ENCODE results near the gene SIL1. TPM values are rescaled to one million over a fixed set of nuclear protein-coding genes. Genes with fewer than 3 reads are reported as not detected.

The SIL1 gene
- total RNA-seq, 1 donor from 2014 or later: 76.7 TPM

DNA sequence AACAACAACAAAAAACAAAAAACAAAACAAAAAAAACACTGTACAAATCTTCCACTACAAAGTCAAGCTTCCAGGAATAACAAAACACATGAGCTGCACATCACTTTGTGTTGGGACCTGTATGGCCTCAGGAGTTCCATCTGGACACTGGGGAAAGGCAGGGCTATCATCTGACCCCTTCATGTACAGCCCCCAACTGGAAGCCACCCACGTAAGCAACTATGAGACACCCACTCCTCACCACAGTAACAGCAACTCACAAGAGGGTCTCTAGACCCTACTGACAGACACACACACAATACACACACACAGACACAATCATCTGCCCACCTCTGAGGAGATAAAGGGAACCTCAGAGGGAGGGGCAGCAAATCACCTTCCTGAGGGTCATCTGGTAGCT is 241.4 kb downstream of the SIL1 start:
- no peak for DNase-seq (ENCODE audit: low spot score)

DNA sequence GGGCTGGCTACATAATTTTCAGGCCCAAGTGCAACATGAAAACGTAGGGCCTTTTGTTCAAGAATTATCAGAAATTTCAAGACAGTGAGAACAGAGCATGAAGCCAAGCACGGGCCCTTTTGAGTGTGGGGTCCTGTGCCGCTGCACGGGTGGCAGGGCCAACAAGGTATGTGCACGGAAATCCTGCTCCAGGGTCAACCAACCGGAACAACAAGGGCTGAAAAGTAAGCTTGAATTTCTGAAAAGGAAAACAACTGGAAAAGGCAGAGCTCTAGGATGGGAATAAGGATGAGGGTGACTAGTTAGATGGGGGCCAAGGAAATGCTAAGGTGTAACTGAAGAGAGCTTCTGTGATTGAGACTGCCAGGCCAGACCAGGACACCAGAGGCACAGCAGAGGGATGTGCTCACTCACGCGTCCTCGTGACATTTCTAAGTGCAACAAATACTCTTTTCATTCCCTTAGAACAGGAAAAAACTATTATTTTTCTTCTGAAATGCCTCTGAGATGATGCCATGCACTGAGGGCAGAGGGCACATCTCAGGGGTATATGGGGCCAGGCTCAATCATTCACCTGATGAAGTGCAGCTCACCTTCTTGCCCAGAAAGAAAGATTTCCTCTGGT is 242.4 kb downstream of the SIL1 start:
- no peak for DNase-seq (ENCODE audit: low spot score)

DNA sequence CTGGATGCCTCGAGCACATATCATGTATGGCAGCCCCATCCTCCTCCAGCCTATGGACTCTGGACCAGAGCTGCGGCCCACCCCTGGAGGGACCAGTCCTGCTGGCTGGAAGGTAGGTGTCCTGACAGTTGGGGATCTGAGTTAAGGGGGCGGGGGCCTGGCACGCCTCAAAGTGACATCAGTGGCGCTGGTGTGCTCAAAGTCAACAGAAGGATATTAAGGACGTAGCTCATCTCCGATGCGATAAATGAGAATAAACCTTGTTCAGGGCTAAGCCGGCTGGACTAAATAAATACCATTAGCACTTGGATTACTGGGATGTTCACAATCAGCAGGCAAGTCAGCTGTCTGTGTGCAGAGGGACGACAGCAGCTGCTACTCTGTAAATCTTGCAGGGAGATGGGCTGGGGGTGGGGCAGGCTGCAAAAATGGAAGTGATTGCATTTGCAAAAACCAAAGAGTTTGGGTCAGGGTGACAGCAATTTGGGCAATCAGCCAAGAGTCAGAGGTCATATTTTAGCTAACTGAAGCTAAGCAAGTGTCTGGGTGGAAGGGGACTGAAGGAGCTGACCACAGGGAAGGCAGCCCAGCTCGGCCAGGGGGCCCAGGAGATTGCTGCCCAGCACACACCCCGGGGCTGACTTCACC is 243.0 kb downstream of the SIL1 start:
- DNase-seq (ENCODE audit: low spot score): no peak

DNA sequence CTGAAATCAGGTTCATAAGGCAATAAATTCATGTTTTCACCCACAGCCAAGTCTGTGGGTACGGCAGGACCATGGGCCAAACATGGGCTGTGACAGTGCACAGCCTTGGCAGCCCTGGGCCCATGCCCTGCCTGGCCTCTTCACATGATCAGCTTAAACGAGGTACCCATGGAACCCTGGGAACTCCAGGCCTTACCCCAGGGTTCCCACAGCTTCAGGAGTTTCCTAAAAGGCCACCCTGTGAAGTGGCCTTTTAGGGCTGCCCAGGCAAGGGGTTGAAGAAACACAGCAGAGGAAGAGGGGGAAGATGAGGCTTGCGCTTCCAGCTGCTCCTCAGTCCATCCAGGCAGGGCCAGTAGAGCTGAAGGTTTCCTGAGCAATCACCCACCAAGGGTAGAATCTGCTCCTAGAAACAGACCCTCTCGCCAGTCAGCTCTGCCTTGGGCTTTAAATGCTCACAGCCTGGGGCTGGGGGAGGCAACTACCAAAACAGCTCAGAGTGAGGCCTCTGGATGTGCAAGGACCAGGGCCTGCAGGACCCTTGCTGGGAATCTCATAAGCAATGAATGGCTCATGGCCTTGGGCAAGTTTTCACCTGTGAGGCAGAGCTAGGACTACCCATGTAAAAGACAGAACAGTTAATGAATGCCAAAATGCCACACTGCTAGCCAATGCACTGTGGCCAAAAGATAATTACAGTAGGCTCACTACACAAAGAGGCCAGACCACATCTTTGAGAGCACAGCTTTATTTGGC is 243.7 kb downstream of the SIL1 start:
- DNase-seq (ENCODE audit: low spot score): no peak

DNA sequence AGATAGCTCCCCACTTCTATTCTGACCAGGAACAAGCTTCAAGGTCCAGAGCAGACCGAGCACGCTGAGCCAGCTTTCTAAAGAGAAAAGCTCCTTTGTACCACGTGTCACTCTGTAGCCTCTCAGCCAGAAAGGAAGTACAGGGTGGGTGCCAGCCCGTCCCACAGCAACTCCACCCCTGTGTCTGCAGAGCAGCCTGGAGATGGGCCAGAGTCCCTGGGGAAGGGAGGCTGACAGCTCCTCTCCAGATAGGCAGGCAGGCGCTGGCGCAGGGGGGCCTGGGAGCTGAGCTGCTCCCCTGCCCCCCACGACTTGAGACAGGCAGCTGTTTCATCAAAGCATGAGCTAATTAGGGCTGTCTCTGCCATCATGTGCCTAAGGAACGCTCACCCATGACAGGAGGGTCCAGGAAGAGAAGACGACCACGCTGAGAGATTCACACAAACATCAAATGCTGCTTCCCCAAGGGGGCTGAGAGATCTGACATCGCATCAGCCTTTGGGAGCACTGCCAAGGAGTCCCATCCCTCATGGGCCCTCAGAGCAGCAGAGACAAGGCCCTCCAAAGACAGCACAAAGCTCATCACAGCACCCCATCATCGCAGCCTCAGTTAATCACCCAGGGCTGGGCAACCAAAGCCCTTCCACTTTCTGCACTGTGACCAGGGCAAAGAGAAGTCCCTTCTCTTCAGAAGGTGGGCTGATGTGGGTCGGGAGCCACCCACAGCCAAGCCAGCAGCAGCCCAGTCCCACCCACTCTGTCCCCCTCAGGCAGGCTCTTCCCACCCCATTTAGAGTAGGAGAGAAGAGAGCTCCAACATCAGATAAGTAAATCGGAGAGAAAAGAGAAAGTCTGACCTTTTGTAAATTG is 244.5 kb downstream of the SIL1 start:
- peak; percentile 83 for DNase-seq (ENCODE audit: low spot score)

DNA sequence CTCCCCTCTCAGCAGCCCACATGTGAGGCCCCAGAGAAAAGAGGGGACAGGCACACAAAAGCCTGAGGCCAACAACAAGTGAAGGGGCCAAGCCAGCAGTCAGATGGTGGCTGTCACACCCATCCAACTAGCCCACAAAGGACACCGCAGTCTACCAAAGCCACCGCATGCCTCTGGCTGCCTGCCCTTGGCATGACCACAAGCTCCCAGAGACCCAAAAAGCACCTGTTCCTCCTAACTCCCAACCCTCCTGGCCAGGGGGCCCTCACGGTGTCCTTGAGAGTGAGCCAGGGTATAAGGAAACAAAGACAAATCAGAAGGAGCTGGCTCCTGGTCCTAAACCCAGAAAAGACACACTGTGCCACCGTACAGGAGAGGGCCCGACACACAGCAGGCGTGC is 245.2 kb downstream of the SIL1 start:
- DNase-seq (ENCODE audit: low spot score): no peak

DNA sequence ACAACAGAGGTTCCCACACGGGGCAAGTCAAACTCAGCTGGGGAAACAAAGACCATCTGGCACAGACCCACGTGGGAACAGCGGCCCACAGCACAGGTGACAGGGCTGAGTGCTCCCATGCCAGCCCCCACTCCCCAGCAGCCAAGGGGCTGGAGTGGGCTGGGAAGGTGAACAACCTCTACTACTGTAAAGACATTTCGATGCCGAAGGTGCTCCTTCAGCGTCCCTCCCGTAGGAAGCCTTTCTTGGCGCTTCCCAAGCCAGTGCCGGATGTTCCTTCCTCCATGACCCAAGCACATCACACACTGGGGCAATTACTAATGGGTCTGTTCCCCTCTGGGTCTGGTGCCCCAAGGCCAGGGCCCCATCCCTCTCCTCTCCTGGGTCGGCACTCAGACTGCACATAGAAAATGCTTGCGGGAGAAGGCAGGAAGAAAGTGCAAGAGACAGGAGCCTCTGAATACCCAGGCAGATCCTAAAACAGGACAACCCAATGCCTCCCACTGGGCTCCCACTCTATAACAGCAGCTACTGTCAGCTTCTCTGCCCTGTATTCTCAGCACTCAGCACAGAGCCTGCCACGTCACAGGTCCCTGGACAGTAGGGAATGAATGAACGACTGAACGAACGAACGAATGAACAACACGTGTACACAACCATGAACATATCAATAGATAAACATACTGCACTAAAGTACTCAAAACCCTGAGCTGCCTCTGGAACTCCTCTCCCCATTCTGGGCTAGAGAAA is 246.0 kb downstream of the SIL1 start:
- no peak for DNase-seq (ENCODE audit: low spot score)

DNA sequence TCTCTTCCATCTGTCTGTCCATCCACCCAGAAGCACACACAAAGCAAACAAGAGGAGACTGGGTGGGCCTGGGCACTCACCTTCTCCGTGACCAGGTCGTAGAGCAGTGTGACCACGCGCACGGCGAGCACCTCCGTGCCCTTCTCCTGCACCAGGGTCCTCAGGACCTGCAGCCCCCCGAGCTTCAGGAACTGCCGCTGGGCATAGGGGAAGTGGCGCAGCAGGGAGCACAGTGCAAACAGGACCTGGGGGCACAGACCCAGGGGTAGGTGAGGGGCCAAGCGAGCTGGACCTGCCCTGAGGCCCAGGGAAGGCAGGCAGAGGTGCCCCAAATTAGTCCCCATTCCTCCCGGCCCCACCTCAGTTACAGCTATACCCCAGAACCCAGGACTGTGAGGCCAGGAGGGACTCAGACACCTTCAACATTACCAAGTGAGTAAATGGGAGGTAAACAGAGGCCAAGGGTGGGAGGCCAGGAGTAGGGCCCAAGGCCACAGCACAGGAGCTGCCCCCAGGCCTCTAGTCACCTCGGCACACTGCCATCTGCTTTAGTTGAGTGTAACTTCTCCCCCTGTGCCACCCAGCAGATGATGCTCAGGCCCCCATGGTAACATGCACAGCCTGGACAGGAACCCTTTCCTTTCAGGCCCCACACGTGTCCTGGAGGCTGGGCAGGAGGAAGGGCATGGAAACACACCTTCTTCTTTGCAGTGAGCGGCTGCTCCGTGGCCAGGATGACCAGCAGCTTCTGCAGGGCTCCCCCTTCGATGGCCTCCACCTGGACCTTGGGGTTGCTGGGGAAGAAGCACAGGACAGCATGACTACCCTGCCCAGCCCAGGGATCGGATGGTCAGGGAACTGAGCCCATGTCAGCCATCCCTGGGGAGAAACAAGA is 246.8 kb downstream of the SIL1 start:
- DNase-seq (ENCODE audit: low spot score): no peak

DNA sequence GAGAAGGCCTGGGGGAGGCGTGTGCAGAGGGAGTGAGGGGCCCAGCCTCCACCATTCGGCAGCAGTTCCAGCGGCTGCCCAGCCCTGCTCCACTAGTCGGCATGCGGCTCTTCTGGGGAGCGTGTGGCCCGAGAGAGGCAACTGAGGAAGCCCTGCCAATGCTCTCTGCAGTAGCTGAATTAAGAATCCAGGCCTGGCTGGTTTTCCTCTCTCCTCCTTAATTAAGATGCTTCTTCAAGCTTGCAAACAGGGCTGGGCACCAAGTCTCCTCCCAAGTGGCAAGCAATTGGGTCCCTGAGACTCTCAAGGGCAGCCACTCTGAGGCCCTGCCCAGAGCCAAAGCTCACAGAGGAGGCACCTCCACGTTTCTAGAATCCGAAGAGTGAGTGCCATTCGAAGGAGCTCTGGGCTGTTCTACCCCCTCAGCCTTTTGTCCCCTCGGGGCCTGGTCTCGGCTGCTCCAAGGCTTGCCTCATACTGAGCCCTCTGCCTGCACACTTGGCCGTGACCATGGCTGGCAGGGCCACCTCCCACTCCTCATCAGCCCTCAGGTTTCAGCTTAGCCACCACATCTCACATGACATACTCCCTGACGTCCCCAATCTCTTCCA is 247.6 kb downstream of the SIL1 start:
- no peak for DNase-seq (ENCODE audit: low spot score)

DNA sequence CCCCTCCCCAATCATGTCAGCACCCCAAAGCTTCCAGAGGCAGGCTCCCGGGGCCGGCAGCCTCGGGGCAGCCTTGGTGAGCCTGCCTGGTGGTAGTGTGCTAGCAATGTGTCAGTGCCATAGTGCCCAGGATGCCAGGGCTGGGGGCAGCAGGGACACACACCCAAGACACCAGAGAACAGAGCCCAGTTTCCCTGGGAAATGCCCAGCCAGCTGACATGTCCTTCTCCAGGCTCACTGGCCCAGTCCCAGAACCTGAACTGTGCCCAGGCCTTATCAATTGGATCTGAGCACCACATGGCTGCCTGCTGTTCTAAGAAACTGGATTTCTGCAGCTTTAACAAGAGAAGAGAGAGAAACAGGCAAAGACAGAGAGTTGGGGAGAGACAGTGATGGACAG is 248.2 kb downstream of the SIL1 start:
- DNase-seq (ENCODE audit: low spot score): no peak

DNA sequence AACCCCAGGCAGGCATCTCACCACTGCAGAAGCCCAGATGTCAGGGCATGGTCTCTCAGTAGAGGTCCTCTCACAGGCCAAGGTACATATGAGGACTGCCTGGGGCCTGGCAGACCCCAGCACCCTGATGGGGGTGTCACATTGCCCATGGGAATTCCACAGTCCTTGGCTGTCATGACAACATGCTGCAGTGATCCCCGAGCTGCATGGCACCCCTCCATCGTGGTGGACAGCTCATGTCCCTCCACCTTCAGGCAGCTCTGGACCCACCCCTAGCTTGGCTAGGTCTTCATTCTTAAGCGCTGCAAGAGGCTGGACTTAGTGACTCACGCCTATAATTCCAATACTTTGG is 249.0 kb downstream of the SIL1 start:
- no peak for DNase-seq (ENCODE audit: low spot score)

DNA sequence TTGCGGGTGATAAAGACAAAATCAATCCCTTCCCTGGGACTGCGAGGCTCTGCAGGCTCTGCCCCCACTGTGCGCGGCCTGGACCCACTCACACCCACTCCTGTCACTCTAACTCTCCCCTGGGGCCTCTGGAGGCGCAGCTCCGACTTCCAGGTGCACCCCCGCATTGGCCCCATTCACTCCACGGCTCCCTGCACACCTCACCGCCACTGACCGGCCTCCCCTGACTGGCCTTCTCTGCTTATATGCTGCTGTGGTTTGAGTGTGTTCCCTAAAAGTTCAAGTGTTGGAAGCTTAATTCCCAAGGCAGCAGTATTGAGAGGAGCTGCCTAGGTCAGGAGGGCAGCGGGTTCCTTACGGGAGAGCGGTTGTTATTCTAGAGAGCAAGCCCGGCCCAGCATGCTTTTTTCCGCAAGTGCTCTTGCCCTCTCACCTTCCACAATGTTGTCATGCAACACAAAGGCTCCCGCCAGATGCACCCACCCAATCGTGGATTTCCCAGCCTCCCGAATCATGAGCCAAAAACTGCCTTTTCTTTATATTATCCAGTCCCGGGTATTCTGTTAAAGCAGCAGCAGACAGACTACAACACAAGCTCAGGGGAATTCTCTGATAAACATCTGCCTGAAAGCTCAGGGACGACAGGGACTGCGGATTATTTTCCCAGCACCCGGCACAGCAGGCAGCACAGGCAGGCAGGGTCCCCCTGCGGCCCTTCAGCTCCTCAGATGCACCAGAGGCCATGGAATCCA is 249.5 kb downstream of the SIL1 start:
- DNase-seq (ENCODE audit: low spot score): no peak

DNA sequence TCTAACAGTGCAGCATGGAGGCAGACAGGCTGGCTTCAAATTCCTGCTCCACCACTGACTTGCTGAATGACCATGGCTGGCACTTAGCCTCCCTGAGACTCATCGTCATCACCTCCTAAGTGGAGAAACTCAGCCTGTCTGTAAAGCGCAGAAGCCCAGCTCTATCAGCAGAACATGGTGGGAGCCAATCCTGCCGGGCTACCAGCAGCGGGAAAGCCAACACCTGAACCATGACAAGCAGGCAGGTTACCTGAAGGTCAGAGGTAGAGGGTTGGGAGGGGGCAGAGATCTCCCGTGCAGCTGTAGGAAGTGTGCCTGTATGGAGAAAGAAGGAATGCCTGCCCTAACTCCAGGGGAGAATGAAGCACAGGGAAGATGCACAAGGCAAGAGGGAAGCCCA is 250.4 kb downstream of the SIL1 start:
- no peak for DNase-seq (ENCODE audit: low spot score)

DNA sequence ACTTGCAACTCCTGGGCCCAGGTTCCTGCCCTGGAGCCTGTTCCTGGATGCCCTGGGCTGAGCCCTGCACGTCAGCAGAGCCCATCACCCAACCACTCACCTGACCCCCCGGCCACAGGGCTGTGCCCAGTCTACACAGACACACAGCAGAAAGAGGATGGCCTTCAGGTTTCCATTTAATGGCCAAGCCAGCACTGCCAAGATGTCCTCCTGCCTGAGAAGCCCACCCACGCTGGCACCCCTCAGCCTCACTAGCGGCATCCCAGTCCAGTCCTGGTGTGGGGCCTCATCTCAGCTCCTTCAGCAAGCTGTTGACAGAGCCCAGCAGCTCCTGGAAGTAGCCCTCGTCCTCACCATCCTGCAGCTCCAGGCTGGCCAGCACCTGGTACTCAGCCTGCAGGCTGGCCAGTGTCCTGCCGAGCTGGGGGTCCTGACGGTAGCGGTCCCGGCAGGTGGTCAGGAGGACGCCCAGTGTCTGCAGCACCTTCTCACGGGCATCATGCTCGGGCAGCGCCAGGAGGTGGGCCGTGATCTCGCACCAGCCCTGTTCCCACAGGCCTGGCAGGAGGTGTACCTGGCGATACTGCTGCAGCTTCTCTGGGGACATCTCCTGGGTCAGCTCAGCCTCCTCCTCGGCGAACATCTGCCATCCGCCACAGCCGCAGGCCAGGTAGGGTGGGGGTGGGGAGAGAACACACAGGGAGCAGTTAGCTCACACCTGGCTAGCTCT is 251.2 kb downstream of the SIL1 start:
- no peak for DNase-seq (ENCODE audit: low spot score)

DNA sequence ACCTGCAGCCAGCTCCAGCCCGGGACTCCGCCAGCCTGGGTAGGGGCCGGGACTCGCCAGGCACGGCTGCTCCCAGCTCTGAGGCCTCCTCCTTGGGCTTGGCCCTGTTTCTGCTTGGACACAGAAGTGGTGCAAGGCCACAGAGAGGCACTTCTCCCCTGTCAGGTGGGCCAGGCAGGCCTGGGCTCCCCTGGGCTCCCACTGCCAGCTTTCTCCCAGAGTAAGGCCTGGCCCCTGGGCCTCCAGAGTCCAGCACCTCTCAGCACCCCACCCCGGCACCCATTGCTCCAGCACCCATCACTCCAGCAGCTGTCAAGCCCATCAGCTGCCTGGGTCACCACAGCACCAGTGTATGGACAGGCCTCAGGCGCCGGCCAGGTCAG is 251.9 kb downstream of the SIL1 start:
- no peak for DNase-seq (ENCODE audit: low spot score)

DNA sequence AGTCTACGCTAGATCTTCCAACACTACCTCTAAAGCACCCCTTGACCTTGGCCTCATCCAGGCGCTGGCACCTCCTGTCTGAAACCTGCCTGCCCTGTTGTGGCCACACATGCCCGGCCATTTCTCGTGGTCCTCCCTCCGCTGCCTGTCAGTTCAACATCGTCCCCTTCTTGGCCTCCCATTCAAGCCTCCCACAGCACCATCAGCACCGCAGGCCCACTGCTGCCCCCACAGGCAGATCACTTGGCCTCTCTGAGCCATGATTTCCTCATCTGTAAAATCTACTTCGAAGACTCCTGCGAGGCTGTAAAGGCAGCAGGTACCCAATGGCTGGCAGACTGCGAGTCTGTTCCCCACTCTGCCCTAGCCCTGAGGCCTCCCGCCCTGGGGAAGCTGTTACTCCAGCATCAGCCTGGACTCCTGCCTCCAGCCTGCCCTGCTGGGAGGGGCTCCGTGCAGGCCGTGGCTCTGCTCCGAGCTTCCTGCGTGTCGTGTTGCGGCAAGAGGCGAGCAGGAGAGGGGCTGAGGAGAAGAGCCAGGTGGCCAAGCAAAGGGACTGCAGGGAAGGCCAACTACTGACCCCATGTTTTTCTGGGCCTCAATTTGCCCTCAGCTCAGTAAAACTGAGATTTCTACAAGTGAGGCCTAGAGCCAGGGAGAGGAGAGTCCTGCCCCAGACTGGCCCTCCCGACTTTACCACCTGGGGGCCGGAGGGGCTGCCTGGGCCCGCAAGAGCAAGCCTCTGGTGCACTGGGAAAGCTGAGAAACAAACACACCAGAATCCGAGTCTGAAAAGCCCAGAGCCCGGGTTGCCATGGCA is 252.5 kb downstream of the SIL1 start:
- DNase-seq (ENCODE audit: low spot score): no peak

DNA sequence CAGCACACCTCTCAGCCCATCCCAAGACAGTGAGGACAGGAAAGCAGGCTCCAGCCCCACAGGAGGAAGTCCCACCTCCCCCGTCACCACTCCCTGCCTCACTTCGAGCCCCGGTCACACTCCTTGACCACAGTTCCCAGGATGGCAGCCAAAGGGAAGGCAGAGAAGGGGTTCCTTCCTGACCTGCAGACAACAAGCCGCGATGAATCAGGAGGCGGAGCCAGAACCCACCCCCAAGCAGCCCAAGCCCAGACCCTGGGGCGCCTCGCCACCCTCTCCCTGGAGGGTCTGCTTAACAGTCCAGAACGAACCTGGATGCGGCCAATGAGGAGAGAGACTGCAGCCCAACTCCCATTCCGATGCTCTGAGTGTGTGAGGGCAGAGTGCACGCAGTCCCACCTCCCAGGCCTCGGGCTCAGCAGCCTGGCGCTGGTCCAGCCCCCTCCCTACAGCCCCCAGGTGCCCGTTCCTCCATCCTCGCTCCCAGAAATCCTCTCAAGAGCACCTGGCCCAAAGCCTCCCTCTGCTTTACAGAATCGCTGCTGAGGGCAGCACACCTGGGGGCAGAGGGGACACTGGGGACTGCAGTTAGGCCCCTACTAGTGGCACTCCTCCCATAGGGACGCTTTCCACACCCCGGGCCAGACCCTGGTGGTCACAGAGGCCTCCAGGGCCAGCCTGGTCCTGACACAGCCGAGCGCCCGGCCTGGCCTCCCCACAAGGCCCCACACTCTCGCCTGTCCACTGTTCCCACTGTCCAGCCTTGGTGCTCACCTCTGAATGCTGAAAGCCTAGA is 253.4 kb downstream of the SIL1 start:
- DNase-seq (ENCODE audit: low spot score): no peak

All from mucosa of gallbladder (tissue), 1 donor.